Tongue (tissue), 2 donors: ENCODE measurements around the gene ADCY3. TPM values are rescaled to one million over a fixed set of nuclear protein-coding genes. Genes with fewer than 3 reads are reported as not detected.

Experiments
- DNase-seq: peaks from one replicate; pipeline ENCODE4 v3.0.0-alpha.2; 2015
- total RNA-seq: library from RNA; depleted of rRNA; stranded (reverse); fragments of >200 nt; gene quantifications from one replicate; pipeline ENCODE4 v1.2.3, GENCODE V29; 2014

ADCY3 gene
- total RNA-seq, 1 donor from 2014 or later: 27.1 TPM

- no peak for DNase-seq
These were observed 16.6 kb downstream of the ADCY3 start for GRCh38 chr2:24903161-24904103.

GRCh38 chr2:24899361-24899910 lies 20.6 kb downstream of the ADCY3 start:
- no peak for DNase-seq

GRCh38 chr2:24898122-24899109 lies 21.6 kb downstream of the ADCY3 start:
- no peak for DNase-seq

GRCh38 chr2:24894750-24895149 lies 25.3 kb downstream of the ADCY3 start:
- no peak for DNase-seq

GRCh38 chr2:24893934-24894333 lies 26.1 kb downstream of the ADCY3 start:
- DNase-seq: no peak

GRCh38 chr2:24892928-24893327 lies 27.1 kb downstream of the ADCY3 start:
- DNase-seq: no peak

- DNase-seq: no peak
These were observed 28.8 kb downstream of the ADCY3 start for GRCh38 chr2:24891201-24891600.

- DNase-seq: no peak
These were observed 30.8 kb downstream of the ADCY3 start for GRCh38 chr2:24889221-24889620.

GRCh38 chr2:24888177-24888576 lies 31.9 kb downstream of the ADCY3 start:
- no peak for DNase-seq

GRCh38 chr2:24887307-24887874 lies 32.6 kb downstream of the ADCY3 start:
- DNase-seq: no peak

- peak; percentile 40 for DNase-seq
These were observed 33.2 kb downstream of the ADCY3 start for GRCh38 chr2:24886691-24887304.

- DNase-seq: no peak
These were observed 33.9 kb downstream of the ADCY3 start for GRCh38 chr2:24886126-24886501.

GRCh38 chr2:24885221-24886125 lies 34.6 kb downstream of the ADCY3 start:
- peak; percentile 82 for DNase-seq

- no peak for DNase-seq
These were observed 36.1 kb downstream of the ADCY3 start for GRCh38 chr2:24883946-24884345.

GRCh38 chr2:24881623-24882022 lies 38.4 kb downstream of the ADCY3 start:
- no peak for DNase-seq

GRCh38 chr2:24881158-24881557 lies 38.9 kb downstream of the ADCY3 start:
- DNase-seq: no peak

GRCh38 chr2:24878341-24878740 lies 41.7 kb downstream of the ADCY3 start:
- DNase-seq: no peak

- DNase-seq: no peak
These were observed 42.4 kb downstream of the ADCY3 start for GRCh38 chr2:24877646-24878045.

- no peak for DNase-seq
These were observed 43.0 kb downstream of the ADCY3 start for GRCh38 chr2:24877067-24877466.

- DNase-seq: no peak
These were observed 44.1 kb downstream of the ADCY3 start for GRCh38 chr2:24875901-24876300.

- DNase-seq: no peak
These were observed 44.8 kb downstream of the ADCY3 start for GRCh38 chr2:24875272-24875671.
